Mesothelial cell of epicardium (in vitro differentiated cells): Measurements from ENCODE around the gene GPD1. TPM values are rescaled to one million over a fixed set of nuclear protein-coding genes. Genes with fewer than 3 reads are reported as not detected.

ENCODE experiments used
- DNase-seq, 2 experiments: peaks; one replicate each; pipeline ENCODE4 v3.0.0; 2021; ENCODE audit warnings: low spot score in 2 of 2; ENCODE audit not compliant: unreplicated experiment in 2 of 2
- H3K27ac Mint-ChIP-seq: 2 replicates; pipeline ENCODE4 v1.8.0; 2021; ENCODE audit warnings: mixed read lengths
- H3K27me3 Mint-ChIP-seq: 2 replicates; pipeline ENCODE4 v1.8.0; 2021; ENCODE audit warnings: low read depth, mixed read lengths
- H3K36me3 Mint-ChIP-seq: 2 replicates; pipeline ENCODE4 v1.8.0; 2021; ENCODE audit warnings: mixed read lengths
- H3K4me1 Mint-ChIP-seq: 2 replicates; pipeline ENCODE4 v1.8.0; 2021; ENCODE audit warnings: mixed read lengths
- H3K4me3 Mint-ChIP-seq: 2 replicates; pipeline ENCODE4 v1.8.0; 2021; ENCODE audit warnings: mild to moderate bottlenecking, moderate library complexity, mixed read lengths
- H3K9me3 Mint-ChIP-seq: 2 replicates; pipeline ENCODE4 v1.8.0; 2021; ENCODE audit warnings: mixed read lengths
- CTCF ChIP-seq: fragments of 200-600 bp; sonication (generic); IDR thresholded peaks from one replicate; pipeline ENCODE4 v1.5.0; 2021; ENCODE audit warnings: antibody characterized with exemption; ENCODE audit not compliant: unreplicated experiment
- total RNA-seq: library from RNA; stranded (reverse); gene quantifications from 3 replicates; pipeline ENCODE4 v1.2.1, GENCODE V29; 2021

GPD1 gene
- 0.72 to 1.2 TPM (median 1.1 TPM) in 3 replicates for total RNA-seq

DNA sequence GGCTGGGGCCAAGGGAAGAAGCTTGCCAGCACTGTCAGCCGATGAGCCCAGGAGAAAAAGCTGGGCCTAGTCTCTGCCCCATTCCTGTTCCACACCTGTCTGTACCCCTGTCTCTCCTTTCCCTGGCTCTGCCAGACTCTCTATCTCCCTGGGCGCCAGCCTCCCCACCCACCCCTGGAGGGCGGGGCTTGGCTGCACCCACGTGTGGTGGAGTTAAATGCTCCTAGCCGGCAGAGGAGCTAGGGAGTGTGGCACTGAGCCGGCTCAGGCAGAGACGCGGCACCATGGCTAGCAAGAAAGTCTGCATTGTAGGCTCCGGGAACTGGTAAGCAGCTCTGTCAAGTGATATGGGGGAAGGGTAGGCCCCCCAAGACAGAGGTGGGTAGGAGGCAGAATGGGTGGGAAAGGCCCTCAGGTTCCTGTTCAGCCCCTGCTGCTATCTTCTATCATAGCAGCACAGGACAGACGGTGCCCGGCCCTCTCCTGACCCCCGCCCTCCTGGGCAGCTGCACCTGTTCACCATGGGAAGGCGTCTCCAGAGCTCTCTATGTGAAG lies at the start of gene GPD1:
Gene GPD1 (plus strand): TSS at position 242 of the 555 bp plus-strand sequence. CDS start 43 bp downstream, at position 285.
- Mint-ChIP-seq H3K4me1 (peaks cover 9% of the 10 kb centered on the region), H3K27ac (peak within 1 kb of the TSS; percentile 71), H3K9me3 (no peaks in the 10 kb centered on the region), H3K36me3 (peaks cover 14% of the 10 kb centered on the region), H3K4me3 (no peak within 1 kb of the TSS), H3K27me3 (no peaks in the 10 kb centered on the region)
- peak; percentile 42 to 70 for DNase-seq
- TF ChIP-seq CTCF: no peak

GRCh38 chr12:50055831-50056638 lies 47.8 kb upstream of the GPD1 start:
- DNase-seq: peak in 1 of 2 experiments; percentile 68
- Mint-ChIP-seq H3K36me3 (no peaks in the 10 kb centered on the region), H3K9me3 (no peaks in the 10 kb centered on the region), H3K27me3 (peaks cover 67% of the 10 kb centered on the region), H3K4me3 (peak overlapping the region; percentile 46), H3K27ac (peak overlapping the region; percentile 52), H3K4me1 (peaks cover 26% of the 10 kb centered on the region)
- TF ChIP-seq CTCF: peak; percentile 74

GRCh38 chr12:50056639-50056976 lies 47.2 kb upstream of the GPD1 start:
- peaks cover 69% of the 10 kb centered on the region for H3K27me3 Mint-ChIP-seq
- no peak for DNase-seq
- no peak overlapping the region for H3K27ac Mint-ChIP-seq
- H3K4me1 Mint-ChIP-seq: peaks cover 20% of the 10 kb centered on the region
- peak overlapping the region; percentile 78 for H3K4me3 Mint-ChIP-seq
- H3K36me3 Mint-ChIP-seq: no peaks in the 10 kb centered on the region
- H3K9me3 Mint-ChIP-seq: no peaks in the 10 kb centered on the region
- TF ChIP-seq CTCF: no peak

GRCh38 chr12:50057000-50057841 lies 46.6 kb upstream of the GPD1 start, which contains the start of gene ASIC1:
Gene ASIC1, plus strand, starts transcription at chr12:50057596. Its CDS starts 1,171 bp downstream, at chr12:50058767.
- H3K4me3 Mint-ChIP-seq: peak within 1 kb of the TSS; percentile 78
- H3K36me3 Mint-ChIP-seq: no peaks in the 10 kb centered on the region
- DNase-seq: peak; percentile 47 to 79
- TF ChIP-seq CTCF: no peak
- H3K4me1 Mint-ChIP-seq: peaks cover 19% of the 10 kb centered on the region
- peak within 1 kb of the TSS; percentile 52 for H3K27ac Mint-ChIP-seq
- peaks cover 69% of the 10 kb centered on the region for H3K27me3 Mint-ChIP-seq
- H3K9me3 Mint-ChIP-seq: no peaks in the 10 kb centered on the region

GRCh38 chr12:50057896-50058670 lies 45.7 kb upstream of the GPD1 start:
- H3K4me3 Mint-ChIP-seq: peak overlapping the region; percentile 58
- no peaks in the 10 kb centered on the region for H3K9me3 Mint-ChIP-seq
- DNase-seq: no peak
- peaks cover 13% of the 10 kb centered on the region for H3K4me1 Mint-ChIP-seq
- no peak overlapping the region for H3K27ac Mint-ChIP-seq
- TF ChIP-seq CTCF: no peak
- no peaks in the 10 kb centered on the region for H3K36me3 Mint-ChIP-seq
- H3K27me3 Mint-ChIP-seq: peaks cover 68% of the 10 kb centered on the region
